ENCODE results near the gene FHL1.

The FHL1 gene

DNA sequence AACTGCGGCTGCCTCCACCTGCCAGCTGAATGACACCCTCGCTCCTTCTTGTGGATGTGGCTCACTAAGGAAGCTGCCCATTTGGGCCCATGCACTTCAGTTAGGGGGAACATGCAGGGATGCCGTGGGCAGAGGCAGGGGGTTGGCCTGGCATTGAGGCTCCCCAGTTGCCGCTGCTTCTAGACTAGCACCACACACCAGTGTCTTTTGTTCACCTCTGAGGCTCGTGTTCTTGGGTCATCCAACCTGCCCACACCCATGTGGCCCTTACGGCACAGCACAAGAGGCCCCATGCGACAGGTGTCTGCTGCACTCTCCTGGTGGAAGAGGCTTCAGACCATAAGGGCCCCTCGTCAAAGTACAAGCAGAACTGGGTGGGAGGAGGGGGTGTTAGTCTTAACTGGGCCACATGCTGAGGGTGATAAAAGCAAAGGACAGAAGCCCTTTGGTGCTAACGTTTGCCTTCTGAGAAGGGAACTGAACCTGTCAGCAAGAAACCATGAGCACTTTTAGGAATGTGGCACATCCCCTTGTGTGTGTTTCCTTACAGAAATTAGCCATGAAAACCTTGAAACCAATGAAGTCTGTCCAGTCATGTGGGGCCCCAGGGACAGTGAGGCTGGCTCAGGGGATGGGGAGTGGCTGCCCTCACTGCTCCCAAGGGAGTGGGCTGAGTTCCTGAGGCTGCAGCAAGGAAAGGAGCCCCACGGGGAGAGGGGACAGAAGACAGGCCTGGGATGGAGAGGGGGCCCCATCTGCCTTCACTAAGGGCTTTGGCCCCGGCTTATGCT is 64.6 kb downstream of the FHL1 start:
- H3K9ac ChIP-seq (ENCODE audit: low read depth, low read length): no peak overlapping the region
- H3K27ac ChIP-seq (ENCODE audit: low read length): no peak overlapping the region
- no peak overlapping the region for H3K4me3 ChIP-seq (ENCODE audit: low read length)
- no peaks in the 10 kb centered on the region for H3K9me3 ChIP-seq (ENCODE audit: insufficient read depth, low read depth, low read length)
- no peaks in the 10 kb centered on the region for H3K27me3 ChIP-seq (ENCODE audit: insufficient read depth, low read length)
- no peaks in the 10 kb centered on the region; the same call in 1 of the 2 replicates for H3K4me1 ChIP-seq (ENCODE audit: insufficient read depth, low read length)
- peaks cover 29% of the 10 kb centered on the region; the same call in 1 of the 2 replicates for H3K36me3 ChIP-seq (ENCODE audit: insufficient read depth, low read depth, low read length)

GRCh38 chrX:136212557-136213111 is 65.3 kb downstream of the FHL1 start:
- no peak overlapping the region for H3K9ac ChIP-seq (ENCODE audit: low read depth, low read length)
- no peaks in the 10 kb centered on the region for H3K9me3 ChIP-seq (ENCODE audit: insufficient read depth, low read depth, low read length)
- no peaks in the 10 kb centered on the region for H3K27me3 ChIP-seq (ENCODE audit: insufficient read depth, low read length)
- peaks cover 33% of the 10 kb centered on the region; the same call in 1 of the 2 replicates for H3K36me3 ChIP-seq (ENCODE audit: insufficient read depth, low read depth, low read length)
- H3K4me3 ChIP-seq (ENCODE audit: low read length): no peak overlapping the region
- H3K4me1 ChIP-seq (ENCODE audit: insufficient read depth, low read length): no peaks in the 10 kb centered on the region; the same call in 1 of the 2 replicates
- no peak overlapping the region for H3K27ac ChIP-seq (ENCODE audit: low read length)

DNA sequence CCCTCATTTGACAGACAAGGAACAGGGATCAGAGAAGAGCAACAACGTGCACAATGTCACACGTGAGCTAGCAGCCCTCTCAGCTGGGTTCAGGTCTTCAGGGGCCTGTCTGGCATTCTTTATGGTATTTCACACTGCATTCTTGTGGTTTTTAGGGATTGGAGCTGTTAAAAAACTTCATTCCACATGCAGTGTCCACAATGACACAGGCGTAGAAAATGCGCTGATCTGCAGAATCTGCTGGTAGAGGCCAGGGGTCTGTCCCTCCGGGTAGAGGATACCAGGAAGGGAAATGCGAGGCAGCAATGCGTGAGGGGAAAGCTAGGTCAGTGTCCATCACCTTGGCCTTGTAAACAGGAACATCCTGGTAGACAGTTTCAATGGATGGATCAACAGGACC is 67.2 kb downstream of the FHL1 start:
- Histone ChIP-seq H3K9ac (ENCODE audit: low read depth, low read length) (no peak overlapping the region), H3K27me3 (ENCODE audit: insufficient read depth, low read length) (no peaks in the 10 kb centered on the region), H3K36me3 (ENCODE audit: insufficient read depth, low read depth, low read length) (peaks cover 40% of the 10 kb centered on the region), H3K4me3 (ENCODE audit: low read length) (no peak overlapping the region), H3K9me3 (ENCODE audit: insufficient read depth, low read depth, low read length) (no peaks in the 10 kb centered on the region), H3K4me1 (ENCODE audit: insufficient read depth, low read length) (no peaks in the 10 kb centered on the region), H3K27ac (ENCODE audit: low read length) (no peak overlapping the region)

DNA sequence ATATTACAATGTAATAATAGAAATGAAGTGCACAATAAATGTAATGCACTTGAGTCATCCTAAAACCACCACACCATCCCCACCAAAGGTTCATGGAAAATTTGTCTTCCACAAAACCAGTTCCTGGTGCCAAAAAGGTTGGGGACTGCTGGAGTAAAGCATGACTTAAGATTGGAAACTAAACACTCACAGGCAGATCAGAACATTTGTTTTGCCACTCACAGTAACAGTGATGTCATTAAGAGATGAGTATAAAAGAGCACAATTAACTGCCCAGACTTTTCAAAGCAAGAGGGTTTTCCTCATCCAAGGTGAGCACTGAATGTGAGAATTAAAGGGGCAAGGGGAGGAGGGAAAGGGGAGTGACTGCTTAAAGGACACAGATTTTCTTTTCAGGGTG is 68.2 kb downstream of the FHL1 start:
- peaks cover 44% of the 10 kb centered on the region for H3K36me3 ChIP-seq (ENCODE audit: insufficient read depth, low read depth, low read length)
- no peaks in the 10 kb centered on the region for H3K27me3 ChIP-seq (ENCODE audit: insufficient read depth, low read length)
- H3K9me3 ChIP-seq (ENCODE audit: insufficient read depth, low read depth, low read length): no peaks in the 10 kb centered on the region
- H3K4me3 ChIP-seq (ENCODE audit: low read length): no peak overlapping the region
- H3K9ac ChIP-seq (ENCODE audit: low read depth, low read length): no peak overlapping the region
- H3K27ac ChIP-seq (ENCODE audit: low read length): no peak overlapping the region
- no peaks in the 10 kb centered on the region for H3K4me1 ChIP-seq (ENCODE audit: insufficient read depth, low read length)

DNA sequence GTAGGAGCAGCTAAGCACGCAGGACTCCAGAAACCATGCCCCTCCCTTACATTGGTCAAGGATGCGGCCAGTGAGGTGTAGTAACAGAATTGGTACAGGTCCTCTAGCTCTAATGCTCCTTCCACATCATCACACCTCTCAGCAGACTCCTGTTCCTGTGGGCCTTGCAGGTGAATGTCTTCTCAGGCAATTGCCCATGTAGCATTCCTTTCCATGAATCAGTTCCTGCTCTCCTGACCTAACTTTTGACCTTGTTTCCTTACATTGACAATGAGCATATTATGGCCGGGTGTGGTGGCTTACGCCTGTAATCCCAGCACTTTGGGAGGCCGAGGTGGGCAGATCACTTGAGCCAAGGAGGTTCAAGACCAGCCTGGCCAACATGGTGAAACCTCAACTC is 72.6 kb downstream of the FHL1 start:
- no peak overlapping the region for H3K9ac ChIP-seq (ENCODE audit: low read depth, low read length)
- H3K27ac ChIP-seq (ENCODE audit: low read length): no peak overlapping the region
- H3K4me3 ChIP-seq (ENCODE audit: low read length): no peak overlapping the region
- H3K27me3 ChIP-seq (ENCODE audit: insufficient read depth, low read length): no peaks in the 10 kb centered on the region
- H3K36me3 ChIP-seq (ENCODE audit: insufficient read depth, low read depth, low read length): peaks cover 68% of the 10 kb centered on the region
- no peaks in the 10 kb centered on the region for H3K9me3 ChIP-seq (ENCODE audit: insufficient read depth, low read depth, low read length)
- H3K4me1 ChIP-seq (ENCODE audit: insufficient read depth, low read length): no peaks in the 10 kb centered on the region

GRCh38 chrX:136220540-136220939 is 73.2 kb downstream of the FHL1 start:
- Histone ChIP-seq H3K9me3 (ENCODE audit: insufficient read depth, low read depth, low read length) (no peaks in the 10 kb centered on the region), H3K36me3 (ENCODE audit: insufficient read depth, low read depth, low read length) (peaks cover 73% of the 10 kb centered on the region), H3K27ac (ENCODE audit: low read length) (no peak overlapping the region)

GRCh38 chrX:136220951-136221350 is 73.6 kb downstream of the FHL1 start:
- peaks cover 78% of the 10 kb centered on the region for H3K36me3 ChIP-seq (ENCODE audit: insufficient read depth, low read depth, low read length)
- no peak overlapping the region for H3K9ac ChIP-seq (ENCODE audit: low read depth, low read length)
- H3K4me1 ChIP-seq (ENCODE audit: insufficient read depth, low read length): no peaks in the 10 kb centered on the region
- no peak overlapping the region for H3K4me3 ChIP-seq (ENCODE audit: low read length)
- no peaks in the 10 kb centered on the region for H3K9me3 ChIP-seq (ENCODE audit: insufficient read depth, low read depth, low read length)
- H3K27me3 ChIP-seq (ENCODE audit: insufficient read depth, low read length): no peaks in the 10 kb centered on the region
- no peak overlapping the region for H3K27ac ChIP-seq (ENCODE audit: low read length)

More at GRCh38 chrX:136220540-136220939, 73.2 kb downstream of the FHL1 start:
- Histone ChIP-seq H3K9ac (ENCODE audit: low read depth, low read length) (no peak overlapping the region), H3K27me3 (ENCODE audit: insufficient read depth, low read length) (no peaks in the 10 kb centered on the region), H3K4me1 (ENCODE audit: insufficient read depth, low read length) (no peaks in the 10 kb centered on the region), H3K4me3 (ENCODE audit: low read length) (no peak overlapping the region)

DNA sequence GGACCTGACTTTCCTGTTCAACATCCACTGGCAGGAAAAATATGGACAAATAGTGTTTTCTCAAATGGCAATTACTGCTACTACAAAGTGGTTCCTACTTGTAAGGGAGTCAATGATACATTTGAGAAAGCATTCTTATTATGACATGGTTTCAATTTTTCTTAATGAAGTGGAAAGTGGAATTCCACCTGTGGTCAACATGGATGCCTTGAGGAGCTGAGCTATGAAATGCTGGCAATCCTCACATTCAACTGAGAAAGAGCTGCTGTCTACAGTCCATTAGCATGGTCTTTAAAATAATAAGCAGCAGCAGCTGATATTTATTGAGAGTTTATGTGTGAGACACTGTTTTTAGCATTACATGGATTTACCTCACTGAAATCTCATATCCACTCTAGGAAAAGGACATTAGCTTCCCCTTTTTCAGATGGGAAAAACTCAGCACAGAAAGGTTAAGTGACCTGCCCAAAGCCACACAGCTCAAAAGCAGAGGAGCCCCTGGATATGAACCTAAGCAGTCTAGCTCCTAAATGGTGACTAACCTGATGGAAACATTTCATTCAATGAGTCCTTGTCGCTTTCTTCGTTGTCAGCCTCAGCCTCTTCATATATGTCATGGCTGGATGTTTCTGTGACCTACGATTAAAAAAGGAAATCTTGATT is 74.6 kb downstream of the FHL1 start:
- peaks cover 84% of the 10 kb centered on the region for H3K36me3 ChIP-seq (ENCODE audit: insufficient read depth, low read depth, low read length)

GRCh38 chrX:136227074-136227473 is 79.7 kb downstream of the FHL1 start:
- H3K9me3 ChIP-seq (ENCODE audit: insufficient read depth, low read depth, low read length): no peaks in the 10 kb centered on the region
- no peaks in the 10 kb centered on the region for H3K4me1 ChIP-seq (ENCODE audit: insufficient read depth, low read length)
- no peak overlapping the region for H3K27ac ChIP-seq (ENCODE audit: low read length)
- no peaks in the 10 kb centered on the region for H3K27me3 ChIP-seq (ENCODE audit: insufficient read depth, low read length)
- H3K9ac ChIP-seq (ENCODE audit: low read depth, low read length): no peak overlapping the region
- H3K4me3 ChIP-seq (ENCODE audit: low read length): no peak overlapping the region
- peaks cover 87% of the 10 kb centered on the region for H3K36me3 ChIP-seq (ENCODE audit: insufficient read depth, low read depth, low read length)

More for the DNA sequence above, 74.6 kb downstream of the FHL1 start:
- H3K9me3 ChIP-seq (ENCODE audit: insufficient read depth, low read depth, low read length): no peaks in the 10 kb centered on the region
- H3K27me3 ChIP-seq (ENCODE audit: insufficient read depth, low read length): no peaks in the 10 kb centered on the region
- no peak overlapping the region for H3K9ac ChIP-seq (ENCODE audit: low read depth, low read length)
- H3K4me3 ChIP-seq (ENCODE audit: low read length): no peak overlapping the region
- no peak overlapping the region for H3K27ac ChIP-seq (ENCODE audit: low read length)
- no peaks in the 10 kb centered on the region for H3K4me1 ChIP-seq (ENCODE audit: insufficient read depth, low read length)

- Histone ChIP-seq H3K27me3 (ENCODE audit: insufficient read depth, low read length) (no peaks in the 10 kb centered on the region), H3K27ac (ENCODE audit: low read length) (no peak overlapping the region), H3K9ac (ENCODE audit: low read depth, low read length) (no peak overlapping the region), H3K4me3 (ENCODE audit: low read length) (no peak overlapping the region), H3K4me1 (ENCODE audit: insufficient read depth, low read length) (no peaks in the 10 kb centered on the region), H3K36me3 (ENCODE audit: insufficient read depth, low read depth, low read length) (peaks cover 88% of the 10 kb centered on the region), H3K9me3 (ENCODE audit: insufficient read depth, low read depth, low read length) (no peaks in the 10 kb centered on the region)
Observed at GRCh38 chrX:136227948-136228838, 80.9 kb downstream of the FHL1 start.

GRCh38 chrX:136228839-136229207 is 81.5 kb downstream of the FHL1 start:
- H3K27me3 ChIP-seq (ENCODE audit: insufficient read depth, low read length): no peaks in the 10 kb centered on the region
- H3K4me3 ChIP-seq (ENCODE audit: low read length): no peak overlapping the region
- no peak overlapping the region for H3K9ac ChIP-seq (ENCODE audit: low read depth, low read length)
- no peaks in the 10 kb centered on the region for H3K4me1 ChIP-seq (ENCODE audit: insufficient read depth, low read length)
- H3K27ac ChIP-seq (ENCODE audit: low read length): no peak overlapping the region
- no peaks in the 10 kb centered on the region for H3K9me3 ChIP-seq (ENCODE audit: insufficient read depth, low read depth, low read length)
- H3K36me3 ChIP-seq (ENCODE audit: insufficient read depth, low read depth, low read length): peaks cover 82% of the 10 kb centered on the region
